ENCODE results near the gene SEM1. TPM values are rescaled to one million over a fixed set of nuclear protein-coding genes. Genes with fewer than 3 reads are reported as not detected.

SEM1 gene
- total and polyA plus RNA-seq, 2 of the 4 experiments (the other 2 are of a cell fraction), result 17.2 to 38.0 TPM

DNA sequence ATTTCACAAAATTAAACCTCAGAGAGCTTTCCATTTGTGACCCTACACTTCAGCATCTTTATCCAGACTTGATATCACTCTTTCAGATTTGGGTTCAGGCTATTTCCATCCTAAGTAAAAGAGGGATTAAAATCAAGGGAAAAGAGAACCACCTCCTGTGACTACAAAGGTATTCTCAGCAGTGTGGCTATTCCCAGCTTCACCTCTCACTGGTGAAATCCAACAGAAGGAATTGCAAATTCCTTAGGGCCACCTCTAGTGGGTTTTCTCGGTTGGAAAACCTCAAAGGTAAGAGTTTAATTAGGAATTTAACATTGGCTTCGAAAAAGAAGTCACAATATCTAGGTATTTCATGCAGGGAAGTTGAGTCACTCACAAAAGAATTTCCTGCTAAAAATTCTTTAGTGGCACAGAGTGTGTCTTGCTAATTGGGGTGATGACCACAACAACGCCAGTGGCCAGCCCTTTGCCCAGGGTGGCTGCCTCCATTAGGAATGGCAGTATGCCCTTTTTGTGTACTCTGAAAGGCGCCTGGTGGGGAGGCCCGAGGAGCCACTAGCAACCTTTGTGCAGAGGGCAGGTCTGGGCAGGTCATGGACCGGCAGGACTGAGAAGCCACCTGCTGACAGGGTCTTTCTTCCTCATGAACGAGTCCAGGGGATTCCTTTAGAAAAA, 52.2 kb downstream of the SEM1 start:
- H4K5ac ChIP-seq (ENCODE audit: low read depth, low read length), result no peak overlapping the region
- no peak overlapping the region for H3K4me3 ChIP-seq (ENCODE audit: insufficient read depth, low read depth, low read length)
- no peak overlapping the region for H3K23ac ChIP-seq (ENCODE audit: low read depth, low read length)
- no peak overlapping the region for H3K14ac ChIP-seq (replicated peaks; ENCODE audit: low read depth, low read length)
- H3K79me1 ChIP-seq (ENCODE audit: low read depth in 1 of 2, low read length in 2 of 2), result no peaks in the 10 kb centered on the region
- no peak for ATAC-seq (ENCODE audit: low read depth)
- no peak overlapping the region for H3K9ac ChIP-seq (ENCODE audit: low read depth, low read length)
- ChIA-PET CTCF (interaction anchor here (0.6 kb wide), 1 partner anchor 15 kb away, joined by 3 read pairs; no protein-coding TSS in a partner anchor), POLR2A (ENCODE audit: unreplicated experiment) (no interaction called here)
- no peaks in the 10 kb centered on the region for H3K27me3 ChIP-seq (ENCODE audit: control insufficient read depth, insufficient read depth, low read length)
- no peak overlapping the region for H2BK15ac ChIP-seq (ENCODE audit: low read depth, low read length)
- no TSS peak for BruUV-seq (replicated peaks)
- H2BK20ac ChIP-seq (ENCODE audit: low read depth, low read length), result no peak overlapping the region
- no peaks in the 10 kb centered on the region for H3K4me1 ChIP-seq (ENCODE audit: control insufficient read depth, insufficient read depth, low read length)
- 50% methylated on average over 3 of the region's 7 CpGs; no CpG with 5 or more reads in 1 of the 2 experiments for WGBS, 2 experiments (ENCODE audit: extremely low coverage in 2 of 2, insufficient read length in 1 of 2)
- no peak overlapping the region for H3K27ac ChIP-seq (ENCODE audit: insufficient read depth, low read length)
- TF ChIP-seq POLR2A (IDR thresholded peaks at IDR 0.05; ENCODE audit: low read depth, low read length) (no peak), CHD1 (IDR thresholded peaks at IDR 0.05; ENCODE audit: low read depth, low read length) (no peak), FOS (IDR thresholded peaks at IDR 0.05; ENCODE audit: low read depth, low read length) (no peak), RCOR1 (IDR thresholded peaks at IDR 0.05; ENCODE audit: insufficient replicate concordance, low read length) (no peak), MXI1 (IDR thresholded peaks at IDR 0.05; ENCODE audit: borderline replicate concordance, low read depth, low read length) (no peak), RFX5 (IDR thresholded peaks at IDR 0.05; ENCODE audit: low read depth, low read length) (no peak), USF2 (IDR thresholded peaks at IDR 0.05; ENCODE audit: low read depth, low read length) (no peak)
- TF ChIP-seq, protein P1, sequence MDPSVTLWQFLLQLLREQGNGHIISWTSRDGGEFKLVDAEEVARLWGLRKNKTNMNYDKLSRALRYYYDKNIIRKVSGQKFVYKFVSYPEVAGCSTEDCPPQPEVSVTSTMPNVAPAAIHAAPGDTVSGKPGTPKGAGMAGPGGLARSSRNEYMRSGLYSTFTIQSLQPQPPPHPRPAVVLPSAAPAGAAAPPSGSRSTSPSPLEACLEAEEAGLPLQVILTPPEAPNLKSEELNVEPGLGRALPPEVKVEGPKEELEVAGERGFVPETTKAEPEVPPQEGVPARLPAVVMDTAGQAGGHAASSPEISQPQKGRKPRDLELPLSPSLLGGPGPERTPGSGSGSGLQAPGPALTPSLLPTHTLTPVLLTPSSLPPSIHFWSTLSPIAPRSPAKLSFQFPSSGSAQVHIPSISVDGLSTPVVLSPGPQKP (IDR thresholded peaks at IDR 0.05; ENCODE audit: borderline replicate concordance, low read depth, low read length), result no peak
- no peak overlapping the region for H4K8ac ChIP-seq (ENCODE audit: low read depth in 2 of 2, low read length in 2 of 2)
- H3K18ac ChIP-seq (ENCODE audit: low read depth, low read length), result no peak overlapping the region
- in situ Hi-C loops (cut with MboI; ENCODE audit: low sequenced_read_pairs) (no loop called here), intact Hi-C loops (cut with micrococcal nuclease) (no loop called here), dilution Hi-C loops (cut with HindIII; ENCODE audit: low sequenced_read_pairs, unreplicated experiment) (no loop called here)
- H4K91ac ChIP-seq (ENCODE audit: insufficient read depth, low read depth, low read length), result no peak overlapping the region
- H3K56ac ChIP-seq (ENCODE audit: extremely low read depth, insufficient read depth, low read length), result no peak overlapping the region
- no peak overlapping the region for H2AK9ac ChIP-seq (replicated peaks; ENCODE audit: low read depth, low read length, poor library complexity)
- no peaks in the 10 kb centered on the region for H3K9me1 ChIP-seq (ENCODE audit: insufficient read depth, low read length)
- no peaks in the 10 kb centered on the region for H3K9me3 ChIP-seq (ENCODE audit: control insufficient read depth, insufficient read depth, low read length)
- H2BK5ac ChIP-seq (ENCODE audit: low read depth, low read length, poor library complexity, severe bottlenecking), result no peak overlapping the region
- no peaks in the 10 kb centered on the region for H3K36me3 ChIP-seq (ENCODE audit: control insufficient read depth, insufficient read depth, low read length)
- no peak overlapping the region for H3K4me2 ChIP-seq (ENCODE audit: low read depth, low read length)
- H2BK120ac ChIP-seq (ENCODE audit: low read depth, low read length), result no peak overlapping the region
- no peaks in the 10 kb centered on the region for H4K20me1 ChIP-seq (ENCODE audit: insufficient read depth, low read length)
- no peak overlapping the region for H2AK5ac ChIP-seq (ENCODE audit: low read depth, low read length)
- no peak overlapping the region for H2AFZ ChIP-seq (replicated peaks; ENCODE audit: low read length, poor library complexity)
- H3K4ac ChIP-seq (ENCODE audit: low read depth, low read length), result no peak overlapping the region
- no peak for DNase-seq
